GM12865 (cell line): Measurements from ENCODE around the gene CHD6.
A peak's percentile ranks its signal among the peaks of the same experiment; 100 is the strongest.

Experiments
- DNase-seq: peaks from one replicate; pipeline ENCODE4 v3.0.0; 2010; ENCODE audit warnings: low read depth
- H3K4me3 ChIP-seq: 2 replicates; pipeline ENCODE4 v1.5.1; 2011; ENCODE audit warnings: mild to moderate bottlenecking, low read depth, low read length, control low read depth
- CTCF ChIP-seq: IDR thresholded peaks from 2 replicates; pipeline ENCODE4 v1.5.1; 2011; ENCODE audit warnings: low read length, control low read depth, low read depth, inconsistent platforms; ENCODE audit not compliant: insufficient read depth; ENCODE audit errors: missing control alignments

CHD6 gene

DNA sequence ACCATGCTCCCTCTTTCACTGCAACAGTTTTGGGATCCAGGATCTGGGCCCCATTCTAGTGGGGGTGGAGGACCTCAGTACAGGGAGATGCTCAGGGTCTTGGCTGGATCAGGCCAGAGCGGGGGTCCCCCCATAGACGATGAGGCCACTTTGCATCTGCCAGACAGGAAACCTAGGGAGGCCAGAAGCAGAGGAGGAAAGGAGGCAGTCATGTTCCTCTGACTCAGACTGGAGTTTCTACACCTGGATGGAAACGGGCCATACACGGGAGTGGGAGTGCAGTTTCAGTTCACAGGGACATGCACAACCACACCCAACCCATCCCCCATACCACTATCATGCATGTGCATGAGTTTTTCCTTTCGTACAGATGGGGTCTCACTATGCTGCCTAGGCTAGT, 248.0 kb downstream of the CHD6 start:
- H3K4me3 ChIP-seq, result no peak overlapping the region

GRCh38 chr20:41369673-41370072, 248.5 kb downstream of the CHD6 start:
- TF ChIP-seq CTCF, result no peak
- no peak overlapping the region for H3K4me3 ChIP-seq
- DNase-seq, result peak; percentile 44

More for the DNA sequence above, 248.0 kb downstream of the CHD6 start:
- DNase-seq, result peak; percentile 60
- TF ChIP-seq CTCF, result no peak

DNA sequence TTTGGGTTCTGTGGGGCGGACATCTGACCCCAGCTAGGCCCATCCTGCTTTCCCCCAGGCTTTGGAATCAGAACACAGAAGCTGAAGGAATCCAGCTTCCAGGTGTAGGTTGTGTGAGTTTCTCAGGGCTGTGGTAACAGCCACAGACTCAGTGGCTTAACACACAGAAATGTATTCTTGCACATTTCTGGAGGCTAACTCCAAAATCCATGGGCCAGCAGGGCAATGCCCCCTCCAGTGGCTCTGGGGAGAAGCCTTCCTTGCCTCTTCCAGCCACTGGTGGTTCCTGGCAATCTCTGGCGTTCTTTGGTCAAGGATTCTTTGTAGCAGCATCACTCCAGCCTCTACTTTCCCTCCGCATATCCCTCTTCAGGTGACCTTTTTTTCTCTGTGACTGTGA, 250.2 kb downstream of the CHD6 start:
- H3K4me3 ChIP-seq, result no peak overlapping the region
- TF ChIP-seq CTCF, result no peak
- DNase-seq, result no peak

DNA sequence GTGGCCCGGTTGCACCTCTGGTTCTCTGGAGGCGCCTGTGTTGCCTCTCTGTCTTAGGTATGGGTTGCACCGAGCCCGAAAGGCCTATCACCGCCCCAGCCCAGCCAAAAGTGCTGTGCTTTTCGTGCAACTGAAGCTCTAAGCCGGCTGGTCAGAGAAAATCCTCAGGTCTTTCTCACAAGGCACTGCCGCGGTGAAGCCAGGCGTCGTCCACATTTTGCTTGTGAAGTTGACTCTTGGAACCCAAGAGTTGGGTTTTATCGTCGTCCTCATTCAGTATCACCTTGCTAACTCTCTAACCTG, 250.8 kb downstream of the CHD6 start:
- TF ChIP-seq CTCF, result no peak
- DNase-seq, result no peak
- H3K4me3 ChIP-seq, result no peak overlapping the region

GRCh38 chr20:41366546-41367392, 251.4 kb downstream of the CHD6 start, which contains the start of gene EMILIN3:
TSS of gene EMILIN3 (minus strand) at chr20:41366818. CDS start at chr20:41366634, 184 bp downstream.
- TF ChIP-seq CTCF, result no peak
- no peak for DNase-seq
- no peak within 1 kb of the TSS for H3K4me3 ChIP-seq

- no peak for TF ChIP-seq CTCF
- no peak overlapping the region for H3K4me3 ChIP-seq
- DNase-seq, result no peak
These were observed 252.2 kb downstream of the CHD6 start for GRCh38 chr20:41365777-41366545.
